HG02870 (cell line): ENCODE results near the gene RNF227.

Source experiments
- ATAC-seq: cut with Tn5 transposase; IDR thresholded peaks from one replicate; pipeline ENCODE4 v1.9.1; 2021; ENCODE audit warnings: mild to moderate bottlenecking, moderate library complexity; ENCODE audit not compliant: unreplicated experiment

RNF227 gene

DNA sequence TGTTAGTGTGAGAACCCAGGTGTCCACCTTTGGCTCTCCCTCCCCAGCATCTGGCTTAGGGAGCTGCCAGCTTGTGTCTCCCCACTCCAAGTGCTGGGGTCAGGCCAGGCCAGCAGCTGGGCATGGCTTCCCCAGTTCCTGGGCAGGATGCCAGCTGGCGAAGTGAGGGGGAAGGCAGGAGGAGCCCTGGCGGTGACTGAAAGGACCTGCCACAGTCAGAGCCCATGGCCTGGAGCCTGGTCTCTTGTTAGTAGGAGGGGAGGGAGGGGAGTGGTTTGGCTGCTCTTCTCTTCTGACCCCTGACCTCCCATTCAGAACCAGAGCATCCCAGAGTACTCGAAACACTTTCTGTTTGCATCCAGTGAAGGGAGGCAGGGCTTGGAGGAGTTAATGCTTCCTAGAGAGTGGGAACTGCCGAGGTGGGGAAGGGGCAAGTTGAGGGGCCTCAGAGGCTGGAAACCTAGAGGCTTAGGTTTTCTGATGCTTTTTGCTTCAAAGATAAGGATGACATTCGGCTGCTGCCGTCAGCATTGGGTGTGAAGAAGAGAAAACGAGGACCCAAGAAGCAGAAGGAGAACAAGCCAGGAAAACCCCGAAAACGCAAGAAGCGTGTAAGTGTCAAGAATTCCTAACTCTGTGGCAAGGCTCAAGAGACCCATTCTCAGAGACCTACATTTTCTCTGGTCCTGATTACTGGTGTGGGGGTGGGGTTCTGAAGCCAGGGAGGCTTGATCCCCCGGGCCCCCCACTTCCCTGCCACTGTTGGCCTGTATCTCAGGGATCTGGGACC lies 26.7 kb downstream of the RNF227 start:
- no peak for ATAC-seq

DNA sequence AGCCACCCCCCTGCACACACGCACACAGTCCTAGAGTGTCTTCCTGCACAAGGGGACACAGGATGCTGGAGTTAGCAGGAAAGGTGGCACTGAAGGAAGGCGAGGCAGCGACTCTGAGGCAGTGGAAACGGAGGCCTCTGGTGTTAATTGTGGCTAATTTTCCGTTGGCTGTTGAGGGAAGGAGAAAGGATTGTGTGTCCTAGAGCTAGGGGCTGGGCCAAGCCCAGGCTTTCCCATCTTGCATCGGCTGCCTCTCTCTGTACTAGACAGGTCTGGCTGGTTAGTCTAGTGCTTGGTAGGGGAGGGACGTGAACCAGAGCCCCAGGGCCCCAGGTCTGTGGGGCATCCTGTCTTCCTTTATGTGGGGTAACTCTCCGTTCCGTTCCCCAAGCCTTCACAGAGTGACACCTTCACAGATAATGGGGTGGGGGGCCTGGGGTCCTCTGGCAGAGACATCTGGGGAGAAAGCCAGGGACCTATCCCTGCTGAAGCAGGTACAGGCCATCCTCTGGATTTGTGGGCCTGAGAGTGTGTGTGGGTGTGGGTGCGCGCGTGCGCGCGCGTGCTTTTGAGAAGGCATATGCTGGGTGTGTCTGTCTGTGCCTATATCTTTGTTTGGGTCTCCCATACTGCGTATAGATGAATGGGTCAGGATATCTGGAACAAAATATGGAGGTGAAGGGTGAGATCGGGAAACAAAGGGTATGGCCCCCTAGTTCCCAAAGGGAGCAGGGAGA lies 27.7 kb downstream of the RNF227 start, which contains the start of gene CHD3:
Gene CHD3, plus strand, starts transcription at position 606 of the 737 bp plus-strand sequence. CDS start 212 bp downstream, outside the sequence.
- ATAC-seq: no peak

GRCh38 chr17:7887482-7888183 lies 28.5 kb downstream of the RNF227 start:
- ATAC-seq: no peak

DNA sequence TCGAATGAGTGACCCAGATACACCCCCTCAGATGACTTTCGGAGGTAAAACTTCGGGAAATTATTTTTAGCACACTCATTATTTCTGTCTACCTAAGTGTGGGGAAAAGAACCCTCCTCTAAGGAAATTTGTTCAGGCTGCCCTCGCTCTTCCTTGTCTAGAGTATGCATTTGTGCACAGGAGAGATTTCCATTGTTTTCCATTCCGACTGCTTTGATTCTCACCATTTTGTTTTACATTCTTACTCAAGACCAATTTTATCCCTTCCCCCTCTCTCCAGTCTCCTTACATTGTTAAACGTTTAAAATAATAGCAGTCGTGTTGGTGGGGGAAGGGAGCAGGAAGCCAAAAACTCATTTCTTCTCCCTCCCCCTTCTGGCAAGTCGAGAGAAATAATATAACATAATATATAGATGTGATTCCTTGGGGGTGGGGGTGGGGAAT lies 29.0 kb downstream of the RNF227 start:
- ATAC-seq: no peak

GRCh38 chr17:7886227-7887037 lies 29.7 kb downstream of the RNF227 start:
- ATAC-seq: no peak

- no peak for ATAC-seq
Observed at GRCh38 chr17:7885367-7886226, 30.5 kb downstream of the RNF227 start.

DNA sequence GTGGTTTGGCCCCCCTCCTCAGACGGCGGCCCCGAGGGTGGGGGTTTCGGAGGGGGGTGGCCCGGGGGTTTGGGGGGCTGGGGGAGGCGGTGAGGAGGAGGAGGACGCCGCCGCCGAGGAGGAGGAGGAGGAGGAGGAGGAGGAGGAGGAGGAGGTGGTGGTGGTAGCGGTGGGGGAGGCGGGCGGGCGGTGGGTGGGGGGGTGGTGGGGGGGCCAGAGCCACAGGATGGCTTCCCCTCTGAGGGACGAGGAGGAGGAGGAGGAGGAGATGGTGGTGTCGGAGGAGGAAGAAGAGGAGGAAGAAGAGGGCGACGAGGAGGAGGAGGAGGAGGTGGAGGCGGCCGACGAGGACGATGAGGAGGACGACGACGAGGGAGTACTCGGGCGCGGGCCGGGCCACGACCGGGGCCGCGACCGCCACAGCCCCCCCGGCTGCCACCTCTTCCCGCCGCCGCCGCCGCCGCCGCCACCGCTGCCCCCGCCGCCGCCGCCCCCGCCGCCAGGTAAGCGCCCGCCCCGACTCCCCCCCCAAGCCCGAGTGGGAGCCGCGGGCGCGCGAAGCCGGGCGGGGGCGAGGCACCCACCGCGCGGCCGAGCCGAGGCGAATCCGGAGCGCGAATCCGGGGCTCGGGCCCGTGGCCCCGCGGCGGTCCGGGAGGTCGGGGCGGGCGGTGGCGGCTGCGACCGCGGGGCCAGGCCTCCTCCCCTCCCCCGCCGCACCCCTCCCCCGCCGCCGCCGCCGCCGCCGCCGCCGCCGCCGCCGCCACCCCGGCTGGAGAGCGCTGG lies 31.3 kb downstream of the RNF227 start:
- no peak for ATAC-seq

GRCh38 chr17:7883781-7884386 lies 32.2 kb downstream of the RNF227 start:
- ATAC-seq: no peak

DNA sequence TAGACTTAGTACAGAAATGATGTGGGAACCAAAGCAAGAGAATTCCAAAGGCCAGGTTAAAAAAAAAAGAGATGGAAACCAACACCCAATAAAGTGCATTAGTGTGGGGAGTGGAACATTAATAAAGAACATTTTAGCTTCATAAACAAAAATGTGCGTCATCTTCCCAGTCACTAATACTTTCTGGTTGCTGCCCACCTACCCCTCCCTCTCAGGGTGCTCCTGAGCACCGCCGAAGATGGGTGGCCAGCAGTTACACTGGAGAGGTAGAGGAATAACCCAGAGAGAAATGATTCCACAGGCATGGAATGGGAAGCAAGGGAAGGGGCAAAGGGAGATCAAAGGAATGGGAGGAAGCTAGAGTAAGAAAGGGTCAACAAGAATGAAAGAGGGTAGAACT lies 33.5 kb downstream of the RNF227 start:
- ATAC-seq: no peak

GRCh38 chr17:7882068-7882467 lies 34.0 kb downstream of the RNF227 start:
- ATAC-seq: no peak

GRCh38 chr17:7881276-7882054 lies 34.6 kb downstream of the RNF227 start:
- ATAC-seq: no peak

DNA sequence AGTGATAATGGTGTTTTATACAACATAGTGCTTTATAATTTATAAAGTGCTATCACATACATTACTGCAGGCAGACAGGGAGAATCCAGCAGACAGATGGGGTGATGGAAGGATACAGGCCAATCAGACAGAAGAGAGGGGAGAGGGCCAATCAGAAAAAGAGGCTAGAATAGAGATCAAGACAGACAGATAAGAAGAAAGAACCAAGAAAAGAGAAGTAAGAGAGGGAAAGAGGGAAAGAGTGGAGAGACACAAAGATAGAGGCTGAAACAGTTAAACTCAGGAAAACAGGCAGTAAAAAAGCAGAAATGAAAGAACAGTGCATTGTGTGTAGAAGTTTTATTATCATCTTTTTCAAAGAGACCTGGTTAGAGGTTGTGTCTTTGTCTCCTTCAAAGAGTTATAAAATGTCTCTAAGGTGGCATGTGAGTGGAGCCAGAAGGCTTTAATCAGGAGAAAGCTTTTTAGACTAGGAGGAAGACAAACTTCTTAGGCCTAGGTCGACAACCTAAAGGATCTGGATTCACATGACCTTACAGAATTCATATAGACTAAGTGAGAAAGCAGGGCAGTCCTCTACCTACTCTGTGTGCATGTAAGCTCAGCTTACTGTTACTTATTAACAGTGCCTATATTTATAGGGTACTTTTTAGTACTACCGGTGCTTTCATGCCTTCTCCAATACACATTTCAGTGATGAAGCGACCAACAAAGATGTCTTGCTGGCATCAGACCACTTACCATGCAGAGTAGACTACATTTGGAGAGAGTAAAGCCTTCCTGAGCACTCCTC lies 35.8 kb downstream of the RNF227 start:
- no peak for ATAC-seq

DNA sequence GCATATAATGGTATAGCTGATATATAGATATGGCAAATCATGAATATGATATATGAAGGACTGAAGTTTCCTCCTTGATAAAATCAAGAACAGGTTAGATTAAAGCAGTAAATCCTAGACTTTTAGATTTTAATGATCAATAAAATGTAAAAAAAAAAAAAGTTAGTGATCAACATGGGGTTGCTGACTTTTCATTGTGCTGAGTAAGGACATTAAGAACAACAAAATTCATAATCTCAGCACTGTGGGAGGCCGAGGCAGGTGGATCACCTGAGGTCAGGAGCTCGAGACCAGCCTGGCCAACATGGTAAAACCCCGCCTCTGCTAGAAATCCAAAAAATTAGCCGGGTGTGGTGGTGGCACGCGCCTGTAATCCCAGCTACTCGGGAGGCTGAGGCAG lies 37.9 kb downstream of the RNF227 start:
- no peak for ATAC-seq

GRCh38 chr17:7875804-7876370 lies 40.2 kb downstream of the RNF227 start:
- no peak for ATAC-seq

DNA sequence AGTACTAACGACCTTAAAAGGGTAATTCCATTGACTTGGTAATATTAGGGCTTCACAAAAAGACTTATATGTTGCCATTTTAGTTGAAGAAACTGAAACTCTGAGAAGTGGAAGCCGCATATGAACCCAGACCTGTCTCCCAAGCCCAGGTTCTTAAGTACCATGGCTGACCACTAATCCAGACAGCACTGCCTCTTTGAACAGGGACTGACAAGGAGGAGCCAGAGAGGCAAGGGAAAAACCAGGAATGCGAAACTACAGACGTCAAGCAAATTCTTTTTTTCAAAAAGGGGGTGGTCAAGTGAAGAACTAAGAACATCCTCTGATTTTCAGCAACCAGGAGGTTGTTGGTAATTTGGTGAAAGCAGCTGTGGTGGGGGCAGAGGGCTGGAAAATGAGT lies 43.0 kb downstream of the RNF227 start:
- ATAC-seq: no peak

DNA sequence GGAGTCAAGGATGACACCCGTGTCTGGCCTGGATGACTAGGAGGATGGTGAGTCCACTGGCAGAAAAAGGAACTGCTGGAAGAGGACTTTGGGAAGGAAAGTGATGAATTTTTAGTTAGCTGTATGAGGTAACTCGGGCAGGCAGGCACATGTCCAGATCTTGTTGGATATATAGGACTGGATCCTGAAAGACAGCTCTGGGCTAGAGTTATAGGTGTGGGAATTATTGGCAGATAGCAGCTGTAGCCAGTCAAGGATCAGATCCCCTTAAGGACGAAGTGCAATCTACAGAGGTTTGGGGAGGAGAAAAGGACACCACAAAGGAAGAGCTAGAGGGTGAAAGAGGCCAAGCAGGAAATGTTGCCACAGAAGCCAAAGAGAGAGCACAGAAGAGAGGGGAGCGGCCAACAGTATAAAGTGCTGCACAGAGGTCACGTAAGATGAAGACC lies 48.2 kb downstream of the RNF227 start:
- no peak for ATAC-seq
